IMR-90 (cell line): ENCODE results near the gene EIF2S2. TPM values are rescaled to one million over a fixed set of nuclear protein-coding genes. Genes with fewer than 3 reads are reported as not detected.
A peak's percentile ranks its signal among the peaks of the same experiment; 100 is the strongest.

Source experiments
- ATAC-seq: fragments of 200-7000 bp; cut with Tn5 transposase; 2 replicates; pipeline ENCODE4 v1.9.1; 2020; ENCODE audit warnings: low read depth, mild to moderate bottlenecking, moderate library complexity
- BruUV-seq: library from RNA; stranded (reverse); fragments of 400-500 nt; replicated peaks from 2 replicates; lab custom pipeline; 2021; lab: Mats Ljungman, UMichigan
- CTCF ChIA-PET: fragments of 300-600 bp; formaldehyde crosslinking; extraction: SDS; loops from one replicate; lab custom pipeline; 2021; ENCODE audit warnings: antibody characterized with exemption; lab: Yijun Ruan, JAX
- POLR2A ChIA-PET: fragments of 300-600 bp; sonication (Branson Sonifier 250); formaldehyde crosslinking; loops from one replicate; lab custom pipeline; 2022; ENCODE audit warnings: antibody characterized with exemption; ENCODE audit not compliant: unreplicated experiment; lab: Charles Lee
- DNase-seq: peaks from one replicate; pipeline ENCODE4 v3.0.0; 2013
- H2AFZ ChIP-seq: replicated peaks from 2 replicates; pipeline ENCODE3; 2013; ENCODE audit warnings: low read length, mild to moderate bottlenecking; ENCODE audit not compliant: poor library complexity
- H2AK5ac ChIP-seq: 2 replicates; pipeline ENCODE4 v1.6.1; 2013; ENCODE audit warnings: low read depth, low read length, inconsistent platforms
- H2AK9ac ChIP-seq: replicated peaks from 2 replicates; pipeline ENCODE3; 2013; ENCODE audit warnings: mild to moderate bottlenecking, low read depth, low read length, moderate library complexity; ENCODE audit not compliant: poor library complexity
- H2BK120ac ChIP-seq: 2 replicates; pipeline ENCODE4 v1.6.1; 2013; ENCODE audit warnings: low read depth, low read length, inconsistent platforms
- H2BK15ac ChIP-seq: 3 replicates; pipeline ENCODE4 v1.6.1; 2013; ENCODE audit warnings: low read depth, low read length, inconsistent platforms
- H2BK20ac ChIP-seq: 2 replicates; pipeline ENCODE4 v1.6.1; 2013; ENCODE audit warnings: low read depth, mild to moderate bottlenecking, inconsistent platforms, low read length, moderate library complexity
- H2BK5ac ChIP-seq: 2 replicates; pipeline ENCODE4 v1.6.1; 2013; ENCODE audit warnings: mild to moderate bottlenecking, low read depth, low read length, inconsistent platforms; ENCODE audit not compliant: poor library complexity, severe bottlenecking
- H3K14ac ChIP-seq: replicated peaks from 2 replicates; pipeline ENCODE4 v1.6.1; 2013; ENCODE audit warnings: low read depth, low read length, inconsistent platforms
- H3K18ac ChIP-seq: 2 replicates; pipeline ENCODE4 v1.6.1; 2013; ENCODE audit warnings: low read depth, low read length, control low read depth
- H3K23ac ChIP-seq: 2 replicates; pipeline ENCODE4 v1.6.1; 2013; ENCODE audit warnings: low read depth, low read length, inconsistent platforms
- H3K27ac ChIP-seq: 2 replicates; pipeline ENCODE4 v1.5.1; 2013; ENCODE audit warnings: mild to moderate bottlenecking, control low read depth, low read length; ENCODE audit not compliant: insufficient read depth
- H3K27me3 ChIP-seq: 2 replicates; pipeline ENCODE4 v1.6.1; 2013; ENCODE audit warnings: low read length; ENCODE audit not compliant: control insufficient read depth, insufficient read depth
- H3K36me3 ChIP-seq: 2 replicates; pipeline ENCODE4 v1.6.1; 2013; ENCODE audit warnings: low read length, mixed read lengths; ENCODE audit not compliant: control insufficient read depth, insufficient read depth
- H3K4ac ChIP-seq: 2 replicates; pipeline ENCODE4 v1.6.1; 2013; ENCODE audit warnings: low read depth, low read length, inconsistent platforms
- H3K4me1 ChIP-seq: 2 replicates; pipeline ENCODE4 v1.6.1; 2013; ENCODE audit warnings: low read length, mixed read lengths; ENCODE audit not compliant: control insufficient read depth, insufficient read depth
- H3K4me2 ChIP-seq: 2 replicates; pipeline ENCODE4 v1.6.1; 2013; ENCODE audit warnings: low read depth, mild to moderate bottlenecking, control low read depth, low read length, moderate library complexity
- H3K4me3 ChIP-seq: 2 replicates; pipeline ENCODE4 v1.5.1; 2013; ENCODE audit warnings: low read depth, mild to moderate bottlenecking, control low read depth, low read length, moderate library complexity; ENCODE audit not compliant: insufficient read depth
- H3K56ac ChIP-seq: 2 replicates; pipeline ENCODE4 v1.6.1; 2013; ENCODE audit warnings: low read length, inconsistent platforms; ENCODE audit not compliant: insufficient read depth; ENCODE audit errors: extremely low read depth
- H3K79me1 ChIP-seq, 2 experiments: 2 replicates each; pipeline ENCODE4 v1.6.1; 2013; ENCODE audit warnings: low read length in 2 of 2, inconsistent platforms in 1 of 2, low read depth in 1 of 2
- H3K9ac ChIP-seq: 2 replicates; pipeline ENCODE4 v1.6.1; 2013; ENCODE audit warnings: low read depth, low read length, control low read depth
- H3K9me1 ChIP-seq: 2 replicates; pipeline ENCODE4 v1.6.1; 2013; ENCODE audit warnings: low read length, inconsistent platforms; ENCODE audit not compliant: insufficient read depth
- H3K9me3 ChIP-seq: 2 replicates; pipeline ENCODE4 v1.6.1; 2013; ENCODE audit warnings: low read length; ENCODE audit not compliant: control insufficient read depth, insufficient read depth
- H4K20me1 ChIP-seq: 2 replicates; pipeline ENCODE4 v1.6.1; 2013; ENCODE audit warnings: low read length, inconsistent platforms; ENCODE audit not compliant: insufficient read depth
- H4K5ac ChIP-seq: 2 replicates; pipeline ENCODE4 v1.6.1; 2013; ENCODE audit warnings: mild to moderate bottlenecking, low read depth, low read length, control low read depth
- H4K8ac ChIP-seq, 2 experiments: 2 replicates each; pipeline ENCODE4 v1.6.1; 2013; ENCODE audit warnings: low read depth in 2 of 2, low read length in 2 of 2, control low read depth in 1 of 2, inconsistent platforms in 1 of 2
- H4K91ac ChIP-seq: 2 replicates; pipeline ENCODE4 v1.6.1; 2013; ENCODE audit warnings: low read depth, low read length, inconsistent platforms; ENCODE audit not compliant: insufficient read depth
- CEBPB ChIP-seq: IDR thresholded peaks from 2 replicates; pipeline ENCODE4 v1.6.1; 2012; ENCODE audit warnings: low read depth, low read length, improper control_type of control experiment
- CHD1 ChIP-seq: IDR thresholded peaks from 2 replicates; pipeline ENCODE4 v1.6.1; 2012; ENCODE audit warnings: low read depth, low read length, improper control_type of control experiment
- MAFK ChIP-seq: IDR thresholded peaks from 2 replicates; pipeline ENCODE4 v1.6.1; 2012; ENCODE audit warnings: low read depth, low read length, improper control_type of control experiment
- MXI1 ChIP-seq: IDR thresholded peaks from 2 replicates; pipeline ENCODE4 v1.6.1; 2012; ENCODE audit warnings: low read depth, mild to moderate bottlenecking, low read length, moderate library complexity, borderline replicate concordance
- RAD21 ChIP-seq: IDR thresholded peaks from 2 replicates; pipeline ENCODE4 v1.6.1; 2012; ENCODE audit warnings: low read length, improper control_type of control experiment
- RFX5 ChIP-seq: IDR thresholded peaks from 2 replicates; pipeline ENCODE4 v1.8.0; 2012; ENCODE audit warnings: low read depth, mild to moderate bottlenecking, low read length, moderate library complexity
- SMC3 ChIP-seq: fragments of 150-350 bp; IDR thresholded peaks from 2 replicates; pipeline ENCODE4 v1.6.1; 2016; ENCODE audit warnings: low read depth, mild to moderate bottlenecking, antibody characterized with exemption, low read length, moderate library complexity
- WGBS, 2 experiments: methylation state at CpG; one replicate each; pipeline versions ENCODE4 v1.1.5 to v1.1.7; 2013; ENCODE audit warnings: missing lambda C conversion rate in 2 of 2; ENCODE audit not compliant: insufficient read length in 1 of 2; ENCODE audit errors: extremely low coverage in 2 of 2; 5-methylcytosine and 5-hydroxymethylcytosine counted together
- dilution Hi-C: fragments of 300-500 bp; cut with HindIII; formaldehyde crosslinking; loops from one replicate; pipeline ENCODE4 v1.14.3; 2018; ENCODE audit warnings: low sequenced_read_pairs; ENCODE audit not compliant: unreplicated experiment
- in situ Hi-C: fragments of 300-500 bp; cut with MboI; formaldehyde crosslinking; loops from 3 replicates; pipeline ENCODE4 v1.14.3; 2019; ENCODE audit warnings: low sequenced_read_pairs, inconsistent platforms, mixed read lengths
- intact Hi-C: fragments of 100-400 bp; cut with micrococcal nuclease; formaldehyde crosslinking; loops from 2 replicates; pipeline ENCODE4 v1.10.0; 2022
- polyA plus RNA-seq, 3 experiments: library from polyadenylated mRNA; depleted of rRNA; stranded (reverse); fragments of >200 nt; gene quantifications; 2 replicates each; pipeline ENCODE4 v1.2.3, GENCODE V29; 2012; ENCODE audit warnings: low replicate concordance in 1 of 3
- total RNA-seq: library from RNA; depleted of rRNA; stranded (reverse); fragments of >200 nt; gene quantifications from 2 replicates; pipeline ENCODE4 v1.2.3, GENCODE V29; 2012
- TF ChIP-seq, protein P1 (sequence below): fragments of 150-350 bp; IDR thresholded peaks from 2 replicates; pipeline ENCODE4 v1.6.1; 2016; ENCODE audit warnings: low read depth, mild to moderate bottlenecking, low read length, moderate library complexity, borderline replicate concordance
- TF ChIP-seq, protein P2 (sequence below): fragments of 150-350 bp; IDR thresholded peaks from 2 replicates; pipeline ENCODE4 v1.6.1; 2017; ENCODE audit warnings: mild to moderate bottlenecking, antibody characterized with exemption, low read length, low read depth

EIF2S2 gene
- total and polyA plus RNA-seq, 2 of the 4 experiments (the other 2 are of a cell fraction): 61.7 to 66.9 TPM

DNA sequence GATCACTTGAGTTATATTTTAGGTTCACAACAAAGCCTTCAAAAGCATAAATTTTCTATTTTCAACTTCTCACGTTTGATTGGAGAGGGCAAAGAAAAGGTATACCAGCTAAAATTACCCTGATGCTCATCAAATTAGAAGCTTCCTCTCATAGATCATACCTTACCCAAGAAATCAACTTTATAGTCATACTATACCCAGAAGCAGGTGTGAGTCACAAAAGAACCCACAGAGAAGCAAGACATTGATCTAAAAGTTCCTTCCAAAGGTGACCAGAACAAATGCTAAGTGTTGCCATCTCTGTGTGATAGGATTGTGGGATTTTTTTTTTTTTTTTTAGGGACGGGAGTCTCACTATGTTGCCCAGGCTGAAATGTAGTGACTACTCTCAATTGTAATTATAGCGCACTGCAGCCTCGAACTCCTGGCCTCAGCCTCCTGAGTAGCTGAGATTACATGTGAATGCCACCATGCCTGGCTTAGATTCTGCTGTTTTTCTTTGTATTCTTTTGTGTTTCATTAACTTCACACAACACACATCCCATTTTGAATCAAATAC lies 3.3 kb downstream of the EIF2S2 start:
- dilution Hi-C loops (no loop called here), in situ Hi-C loops (no loop called here), intact Hi-C loops (no loop called here)
- ChIA-PET POLR2A (no interaction called here), CTCF (no interaction called here)
- no peak overlapping the region for H3K18ac ChIP-seq
- H2AFZ ChIP-seq: no peak overlapping the region
- BruUV-seq: no TSS peak
- no peak overlapping the region for H2BK15ac ChIP-seq
- peaks cover 80% of the 10 kb centered on the region for H4K20me1 ChIP-seq
- H3K27ac ChIP-seq: no peak overlapping the region
- H3K14ac ChIP-seq: no peak overlapping the region
- no peak overlapping the region for H2BK20ac ChIP-seq
- WGBS, 2 experiments: 100% methylated on average over 2 of the region's 4 CpGs; no CpG with 5 or more reads in 1 of the 2 experiments
- H3K27me3 ChIP-seq: no peaks in the 10 kb centered on the region
- no peak overlapping the region for H3K4me3 ChIP-seq
- peaks cover 8 to 66% of the 10 kb centered on the region in 2 experiments; a peak in 3 of 4 replicates for H3K79me1 ChIP-seq
- H3K9ac ChIP-seq: no peak overlapping the region
- H2AK5ac ChIP-seq: no peak overlapping the region
- peaks cover 18% of the 10 kb centered on the region for H3K9me1 ChIP-seq
- no peak overlapping the region for H2BK5ac ChIP-seq
- TF ChIP-seq CEBPB (no peak), MAFK (no peak), SMC3 (no peak), CHD1 (no peak), RAD21 (no peak), RFX5 (no peak), MXI1 (no peak)
- TF ChIP-seq, protein P1, sequence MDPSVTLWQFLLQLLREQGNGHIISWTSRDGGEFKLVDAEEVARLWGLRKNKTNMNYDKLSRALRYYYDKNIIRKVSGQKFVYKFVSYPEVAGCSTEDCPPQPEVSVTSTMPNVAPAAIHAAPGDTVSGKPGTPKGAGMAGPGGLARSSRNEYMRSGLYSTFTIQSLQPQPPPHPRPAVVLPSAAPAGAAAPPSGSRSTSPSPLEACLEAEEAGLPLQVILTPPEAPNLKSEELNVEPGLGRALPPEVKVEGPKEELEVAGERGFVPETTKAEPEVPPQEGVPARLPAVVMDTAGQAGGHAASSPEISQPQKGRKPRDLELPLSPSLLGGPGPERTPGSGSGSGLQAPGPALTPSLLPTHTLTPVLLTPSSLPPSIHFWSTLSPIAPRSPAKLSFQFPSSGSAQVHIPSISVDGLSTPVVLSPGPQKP: no peak
- TF ChIP-seq, protein P2, sequence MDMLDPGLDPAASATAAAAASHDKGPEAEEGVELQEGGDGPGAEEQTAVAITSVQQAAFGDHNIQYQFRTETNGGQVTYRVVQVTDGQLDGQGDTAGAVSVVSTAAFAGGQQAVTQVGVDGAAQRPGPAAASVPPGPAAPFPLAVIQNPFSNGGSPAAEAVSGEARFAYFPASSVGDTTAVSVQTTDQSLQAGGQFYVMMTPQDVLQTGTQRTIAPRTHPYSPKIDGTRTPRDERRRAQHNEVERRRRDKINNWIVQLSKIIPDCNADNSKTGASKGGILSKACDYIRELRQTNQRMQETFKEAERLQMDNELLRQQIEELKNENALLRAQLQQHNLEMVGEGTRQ: no peak
- peaks cover 24% of the 10 kb centered on the region for H3K36me3 ChIP-seq
- 0 out of 2 replicates have a peak overlapping the region, but pooled peaks have one; percentile 59 for H3K23ac ChIP-seq
- no peak overlapping the region for H4K5ac ChIP-seq
- H3K9me3 ChIP-seq: no peaks in the 10 kb centered on the region
- no peak overlapping the region for H3K4ac ChIP-seq
- DNase-seq (no peak), ATAC-seq (no peak)
- H3K56ac ChIP-seq: no peak overlapping the region
- H4K8ac ChIP-seq: no peak overlapping the region
- no peak overlapping the region for H2BK120ac ChIP-seq
- H3K4me2 ChIP-seq: peak overlapping the region; percentile 13; the same call in 1 of the 2 replicates
- H4K91ac ChIP-seq: no peak overlapping the region
- H3K4me1 ChIP-seq: peaks cover 7% of the 10 kb centered on the region
- no peak overlapping the region for H2AK9ac ChIP-seq
